ENCODE measurements around the gene RNF112. TPM values are rescaled to one million over a fixed set of nuclear protein-coding genes. Genes with fewer than 3 reads are reported as not detected.
"Not testable (repeated sequence)": the region's sequence is repeated elsewhere in the genome, so short reads cannot be mapped to it uniquely, and the experiment has no call there.

RNF112 gene
- total RNA-seq, 1 donor from 2014 or later, result 1.1 TPM

DNA sequence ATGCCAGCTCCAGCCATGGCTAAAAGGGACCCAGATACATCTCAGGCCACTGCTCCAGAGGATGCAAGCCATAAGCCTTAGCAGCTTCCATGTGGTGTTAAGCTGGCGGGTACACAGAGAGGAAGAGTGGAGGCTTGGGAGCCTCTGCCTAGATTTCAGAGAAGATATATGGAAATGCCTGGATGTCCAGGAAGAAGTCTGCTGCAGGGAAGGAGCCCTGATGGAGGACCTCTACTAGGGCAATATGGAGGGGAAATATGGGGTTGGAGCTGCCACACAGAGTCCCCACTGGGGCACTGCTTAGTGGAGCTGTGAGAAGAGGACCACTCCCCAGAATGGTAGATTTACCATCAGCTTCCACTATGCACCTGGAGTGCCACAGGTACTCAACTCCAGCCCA lies 32.1 kb downstream of the RNF112 start:
- Mint-ChIP-seq H3K4me1 (ENCODE audit: low read depth) (peaks cover 4% of the 10 kb centered on the region), H3K9me3 (ENCODE audit: low read depth) (peaks cover 31% of the 10 kb centered on the region), H3K36me3 (ENCODE audit: insufficient read depth) (peaks cover 10% of the 10 kb centered on the region), H3K27me3 (no peaks in the 10 kb centered on the region), H3K27ac (no peak overlapping the region), H3K4me3 (ENCODE audit: low read depth) (no peak overlapping the region)
- DNase-seq (ENCODE audit: low spot score, unreplicated experiment), result no peak
- TF ChIP-seq, protein P1, sequence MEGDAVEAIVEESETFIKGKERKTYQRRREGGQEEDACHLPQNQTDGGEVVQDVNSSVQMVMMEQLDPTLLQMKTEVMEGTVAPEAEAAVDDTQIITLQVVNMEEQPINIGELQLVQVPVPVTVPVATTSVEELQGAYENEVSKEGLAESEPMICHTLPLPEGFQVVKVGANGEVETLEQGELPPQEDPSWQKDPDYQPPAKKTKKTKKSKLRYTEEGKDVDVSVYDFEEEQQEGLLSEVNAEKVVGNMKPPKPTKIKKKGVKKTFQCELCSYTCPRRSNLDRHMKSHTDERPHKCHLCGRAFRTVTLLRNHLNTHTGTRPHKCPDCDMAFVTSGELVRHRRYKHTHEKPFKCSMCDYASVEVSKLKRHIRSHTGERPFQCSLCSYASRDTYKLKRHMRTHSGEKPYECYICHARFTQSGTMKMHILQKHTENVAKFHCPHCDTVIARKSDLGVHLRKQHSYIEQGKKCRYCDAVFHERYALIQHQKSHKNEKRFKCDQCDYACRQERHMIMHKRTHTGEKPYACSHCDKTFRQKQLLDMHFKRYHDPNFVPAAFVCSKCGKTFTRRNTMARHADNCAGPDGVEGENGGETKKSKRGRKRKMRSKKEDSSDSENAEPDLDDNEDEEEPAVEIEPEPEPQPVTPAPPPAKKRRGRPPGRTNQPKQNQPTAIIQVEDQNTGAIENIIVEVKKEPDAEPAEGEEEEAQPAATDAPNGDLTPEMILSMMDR (IDR thresholded peaks at IDR 0.05; ENCODE audit: unreplicated experiment), result no peak

- no peak overlapping the region for H3K27ac Mint-ChIP-seq
- TF ChIP-seq, protein P1 (IDR thresholded peaks at IDR 0.05; ENCODE audit: unreplicated experiment), result no peak
- H3K36me3 Mint-ChIP-seq (ENCODE audit: insufficient read depth), result peaks cover 10% of the 10 kb centered on the region
- H3K27me3 Mint-ChIP-seq, result no peaks in the 10 kb centered on the region
- H3K9me3 Mint-ChIP-seq (ENCODE audit: low read depth), result peaks cover 31% of the 10 kb centered on the region
- no peak overlapping the region for H3K4me3 Mint-ChIP-seq (ENCODE audit: low read depth)
- no peak for DNase-seq (ENCODE audit: low spot score, unreplicated experiment)
- H3K4me1 Mint-ChIP-seq (ENCODE audit: low read depth), result peaks cover 10% of the 10 kb centered on the region
Measured at GRCh38 chr17:19445105-19445504, 34.1 kb downstream of the RNF112 start.

- H3K4me3 Mint-ChIP-seq (ENCODE audit: low read depth); H3K4me1 Mint-ChIP-seq (ENCODE audit: low read depth); H3K27me3 Mint-ChIP-seq; H3K27ac Mint-ChIP-seq; DNase-seq (ENCODE audit: low spot score, unreplicated experiment): not testable (repeated sequence)
- Mint-ChIP-seq H3K9me3 (ENCODE audit: low read depth) (peaks cover 31% of the 10 kb centered on the region), H3K36me3 (ENCODE audit: insufficient read depth) (peaks cover 10% of the 10 kb centered on the region)
Measured at GRCh38 chr17:19446577-19446976, 35.5 kb downstream of the RNF112 start.

GRCh38 chr17:19447085-19447583 lies 36.1 kb downstream of the RNF112 start:
- Mint-ChIP-seq H3K27me3 (no peaks in the 10 kb centered on the region), H3K27ac (peak overlapping the region; percentile 72), H3K4me1 (ENCODE audit: low read depth) (peaks cover 10% of the 10 kb centered on the region), H3K9me3 (ENCODE audit: low read depth) (peaks cover 31% of the 10 kb centered on the region), H3K36me3 (ENCODE audit: insufficient read depth) (peaks cover 10% of the 10 kb centered on the region), H3K4me3 (ENCODE audit: low read depth) (no peak overlapping the region)
- TF ChIP-seq, protein P1 (IDR thresholded peaks at IDR 0.05; ENCODE audit: unreplicated experiment), result peak; percentile 81
- DNase-seq (ENCODE audit: low spot score, unreplicated experiment), result peak; percentile 69

DNA sequence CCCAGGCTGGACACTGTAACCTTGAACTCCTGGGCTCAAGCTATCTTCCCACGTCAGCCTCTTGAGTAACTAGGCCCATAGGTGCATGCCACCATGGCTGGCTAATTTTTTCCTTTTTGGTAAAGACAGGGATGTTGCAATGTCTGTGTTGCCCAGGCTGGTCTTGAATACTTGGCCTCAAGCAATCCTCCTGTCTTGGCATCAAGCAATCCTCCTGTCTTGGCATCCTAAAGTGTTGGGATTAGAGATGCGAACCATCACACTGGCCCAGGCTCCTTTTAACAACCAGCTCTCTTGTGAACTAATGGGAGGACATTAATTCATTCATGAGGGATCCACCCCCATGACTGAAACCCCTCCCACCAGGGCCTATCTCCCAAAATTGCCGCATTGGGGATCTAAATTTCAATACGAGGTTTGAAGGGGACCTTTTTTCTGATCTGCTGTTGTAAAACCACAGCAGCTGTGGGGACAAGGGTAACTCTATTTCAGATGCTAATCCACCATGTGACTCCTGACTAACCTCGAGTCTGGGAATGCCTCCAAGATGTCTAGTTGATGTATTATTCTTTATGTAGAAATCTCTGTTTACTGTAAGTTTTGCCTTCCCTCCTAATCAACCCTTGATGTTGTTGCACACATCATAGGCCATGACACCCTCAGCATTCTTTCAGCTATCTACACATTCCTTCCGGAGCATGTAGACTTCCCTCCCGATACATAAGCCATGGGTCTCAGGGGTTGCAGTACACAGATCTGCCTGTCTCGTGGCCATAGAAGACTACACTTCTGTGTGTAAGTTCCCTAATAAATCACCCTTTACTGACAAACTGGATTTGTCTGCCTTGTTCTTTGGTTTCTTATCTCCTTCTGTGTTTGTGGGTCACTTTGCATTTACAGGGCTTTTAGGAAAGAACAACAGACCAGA lies 37.6 kb downstream of the RNF112 start:
- H3K27ac Mint-ChIP-seq, result peak overlapping the region; percentile 10
- H3K36me3 Mint-ChIP-seq (ENCODE audit: insufficient read depth), result peaks cover 8% of the 10 kb centered on the region
- no peak for DNase-seq (ENCODE audit: low spot score, unreplicated experiment)
- peaks cover 10% of the 10 kb centered on the region for H3K4me1 Mint-ChIP-seq (ENCODE audit: low read depth)
- H3K27me3 Mint-ChIP-seq, result no peaks in the 10 kb centered on the region
- H3K4me3 Mint-ChIP-seq (ENCODE audit: low read depth), result no peak overlapping the region
- TF ChIP-seq, protein P1 (IDR thresholded peaks at IDR 0.05; ENCODE audit: unreplicated experiment), result no peak
- peaks cover 16% of the 10 kb centered on the region for H3K9me3 Mint-ChIP-seq (ENCODE audit: low read depth)

All from progenitor cell of endocrine pancreas (in vitro differentiated cells).